GM19452 (cell line): ENCODE results near the gene FBL.
A peak's percentile ranks its signal among the peaks of the same experiment; 100 is the strongest.
"Not testable (repeated sequence)": the region's sequence is repeated elsewhere in the genome, so short reads cannot be mapped to it uniquely, and the experiment has no call there.

Experiments used
- ATAC-seq: cut with Tn5 transposase; IDR thresholded peaks from one replicate; pipeline ENCODE4 v1.9.1; 2021; ENCODE audit not compliant: unreplicated experiment

The FBL gene

GRCh38 chr19:39877488-39877887 lies 31.3 kb upstream of the FBL start:
- not testable (repeated sequence) for ATAC-seq

DNA sequence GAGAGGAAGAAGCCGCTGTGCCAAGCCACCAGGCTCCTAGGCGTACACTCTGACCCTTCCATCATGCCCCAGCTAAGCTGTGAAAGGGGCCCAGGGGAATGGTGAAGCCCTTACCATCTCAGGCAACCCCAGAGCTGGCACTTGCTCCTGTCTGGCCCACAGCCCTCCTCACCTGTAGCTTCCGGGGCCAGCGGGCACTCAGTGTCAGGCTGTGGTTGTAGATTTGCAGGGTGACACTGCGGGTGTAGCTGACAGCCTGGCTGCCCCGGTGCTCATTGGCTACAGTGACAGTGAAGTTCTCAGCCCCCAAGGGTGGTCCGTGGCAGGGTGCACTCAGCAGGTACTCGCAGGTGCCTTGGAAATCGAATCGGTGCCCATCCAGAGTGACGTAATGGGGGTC lies 30.3 kb upstream of the FBL start:
- not testable (repeated sequence) for ATAC-seq

- ATAC-seq: not testable (repeated sequence)
Measured at GRCh38 chr19:39875401-39875864, 29.3 kb upstream of the FBL start.

DNA sequence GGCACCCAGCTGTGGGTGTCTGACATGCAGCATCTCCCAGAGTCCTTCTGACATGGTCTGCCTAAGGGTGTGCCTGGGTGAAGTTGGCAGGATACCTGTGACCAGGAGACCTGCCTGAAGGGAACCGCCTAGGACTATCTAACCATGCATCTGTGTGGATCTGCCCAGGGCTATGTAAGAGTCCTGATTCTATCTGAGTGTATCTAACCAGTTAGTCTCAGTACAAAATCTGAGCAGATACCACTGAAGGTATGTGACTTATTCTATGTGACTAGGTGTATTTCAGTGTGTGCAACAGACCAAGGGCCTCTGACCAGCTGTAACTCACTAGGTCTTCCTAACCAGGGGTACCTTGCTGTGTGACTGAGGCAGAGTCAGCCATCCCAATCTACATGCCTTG lies 28.2 kb upstream of the FBL start:
- ATAC-seq: no peak

GRCh38 chr19:39873385-39873784 lies 27.2 kb upstream of the FBL start:
- ATAC-seq: no peak

DNA sequence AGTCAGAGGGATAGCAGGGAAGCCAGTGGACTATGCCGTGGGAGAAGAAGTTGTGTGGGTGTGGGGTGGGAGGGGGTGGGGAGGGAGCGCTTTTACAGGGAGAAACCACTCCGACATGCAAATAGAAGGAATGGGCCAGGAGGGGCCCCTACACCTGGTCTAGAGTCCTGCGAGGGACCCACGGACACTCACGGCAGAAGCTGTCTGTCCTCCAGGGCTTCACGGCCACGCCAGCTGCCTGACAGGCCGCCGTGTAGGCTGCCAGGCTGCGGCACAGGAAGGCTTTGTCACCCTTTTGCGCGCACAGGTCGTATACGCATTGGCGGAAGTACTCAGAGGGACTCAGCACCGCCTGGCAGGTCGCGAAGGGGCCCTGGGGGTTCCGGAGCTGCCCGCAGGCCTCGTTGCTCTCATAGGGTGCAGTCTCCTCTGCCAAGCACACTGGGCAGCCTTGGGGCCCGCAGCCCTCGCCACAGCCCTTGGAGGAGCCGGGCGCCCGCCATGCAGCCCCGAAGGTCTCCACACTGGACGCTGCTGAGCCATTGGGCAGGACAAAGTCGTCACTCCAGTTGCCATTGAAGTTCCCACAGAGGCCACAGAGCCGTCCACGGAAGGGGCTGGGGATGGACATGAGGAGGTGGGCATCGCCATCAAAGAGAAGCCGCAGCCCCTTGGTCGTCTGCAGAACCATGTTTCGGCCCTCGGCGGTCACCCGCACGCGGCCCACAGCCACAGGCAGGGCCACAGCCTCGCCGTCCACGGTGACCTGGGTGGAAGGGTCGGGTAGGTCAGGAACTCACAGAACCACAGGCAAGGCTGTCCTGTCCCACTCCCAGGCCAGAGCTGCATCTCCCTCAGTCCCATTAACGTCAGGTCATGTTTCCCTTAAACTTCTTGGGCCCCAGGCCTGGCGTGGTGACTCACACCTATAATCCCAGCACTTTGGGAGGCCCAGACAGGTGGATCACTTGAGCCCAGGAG lies 26.0 kb upstream of the FBL start:
- no peak for ATAC-seq

GRCh38 chr19:39871362-39871761 lies 25.2 kb upstream of the FBL start:
- ATAC-seq: no peak

DNA sequence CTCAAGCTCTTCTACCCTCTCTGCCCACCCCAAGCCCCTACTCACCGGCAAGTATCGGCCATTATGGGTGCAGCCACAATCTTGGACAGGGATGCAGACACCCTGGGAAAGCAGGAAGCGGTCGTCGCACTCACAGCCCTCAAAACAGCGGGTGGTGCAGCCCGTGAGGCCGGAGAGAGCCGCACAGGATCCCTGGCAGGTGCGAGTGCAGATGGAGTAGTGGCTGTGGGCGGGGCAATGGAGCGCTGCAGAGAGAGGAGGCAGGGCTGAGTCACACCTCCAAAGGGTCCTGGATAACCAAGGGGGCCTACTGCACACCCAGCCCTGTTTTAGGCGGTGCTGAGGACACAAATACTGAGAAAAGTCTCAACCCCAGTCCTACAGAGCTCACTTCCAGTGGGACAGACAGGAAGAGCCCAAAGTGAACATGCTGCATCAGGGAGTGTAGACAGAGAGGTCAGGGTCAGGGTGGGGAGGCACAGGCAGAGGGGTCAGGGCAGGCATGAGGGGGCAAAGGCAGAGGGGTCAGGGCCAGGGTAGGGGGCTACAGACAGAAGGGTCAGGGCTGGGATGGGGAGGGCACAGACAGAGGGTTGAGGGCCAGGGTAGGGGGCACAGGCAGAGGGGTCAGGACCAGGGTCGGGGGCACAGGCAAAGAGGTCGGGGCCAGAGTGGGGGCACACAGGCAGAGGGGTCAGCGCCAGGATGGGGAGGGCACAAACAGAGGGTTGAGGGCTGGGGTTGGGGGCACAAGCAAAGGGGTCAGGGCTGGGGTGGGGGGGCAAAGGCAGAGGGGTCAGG lies 24.2 kb upstream of the FBL start:
- ATAC-seq: no peak

DNA sequence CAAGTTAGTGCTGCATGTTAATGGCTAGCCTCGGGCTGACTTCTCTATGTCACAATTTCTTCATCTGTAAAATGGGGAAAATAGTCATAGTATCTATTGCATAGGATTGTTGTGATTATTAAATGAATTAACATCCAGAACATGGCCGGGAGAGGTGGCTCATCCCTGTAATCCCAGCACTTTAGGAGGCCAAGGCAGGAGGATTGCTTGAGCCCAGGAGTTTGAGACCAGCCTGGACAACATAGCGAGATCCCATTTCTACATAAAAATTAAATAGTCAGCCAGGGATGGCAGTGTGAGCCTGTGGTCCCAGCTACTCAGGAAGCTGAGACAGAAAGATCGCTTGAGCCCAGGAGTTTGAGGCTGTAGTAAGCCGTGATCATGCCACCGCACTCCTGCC lies 21.8 kb upstream of the FBL start:
- no peak for ATAC-seq

DNA sequence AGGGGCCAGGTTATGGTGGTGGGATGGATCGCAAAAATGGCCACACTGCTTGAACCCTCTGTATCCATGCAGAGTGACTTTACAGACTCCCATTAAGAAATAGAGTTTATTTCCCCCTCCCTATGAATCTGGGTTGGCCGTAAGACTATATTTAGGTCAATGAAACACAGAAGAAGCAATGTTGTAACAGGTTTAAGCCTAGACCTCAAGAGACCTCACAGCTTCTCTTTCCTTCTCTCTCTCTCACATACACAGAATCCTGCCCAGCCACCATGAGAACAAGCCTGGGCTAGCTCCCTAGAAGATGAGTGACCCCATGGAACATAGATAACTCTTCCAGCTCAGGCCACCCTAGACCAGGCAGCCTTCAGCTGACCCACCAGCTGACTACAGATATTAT lies 21.0 kb upstream of the FBL start:
- ATAC-seq: no peak

DNA sequence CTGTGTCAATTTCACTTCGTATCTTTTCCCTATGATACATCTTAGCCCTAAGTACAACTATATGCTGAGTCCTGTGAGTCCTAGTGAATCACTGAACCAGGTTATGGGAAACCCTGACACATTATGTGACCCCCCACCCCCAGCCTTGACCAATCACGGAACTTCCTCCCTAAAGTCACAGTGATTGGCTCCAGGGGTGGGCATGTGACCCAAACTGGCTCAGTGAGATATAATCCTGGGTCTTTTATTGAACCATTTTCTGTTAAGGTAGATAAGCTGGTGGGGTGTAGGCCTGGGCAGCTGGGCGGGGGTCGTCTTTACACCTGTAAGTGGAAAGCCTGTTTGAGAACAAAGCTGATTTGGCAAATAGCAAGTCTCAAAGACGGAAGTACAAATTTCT lies 19.8 kb upstream of the FBL start:
- no peak for ATAC-seq

GRCh38 chr19:39865186-39865585 lies 19.0 kb upstream of the FBL start:
- no peak for ATAC-seq

GRCh38 chr19:39864118-39864517 lies 17.9 kb upstream of the FBL start:
- ATAC-seq: no peak

- no peak for ATAC-seq
Measured at GRCh38 chr19:39858541-39858940, 12.4 kb upstream of the FBL start.

DNA sequence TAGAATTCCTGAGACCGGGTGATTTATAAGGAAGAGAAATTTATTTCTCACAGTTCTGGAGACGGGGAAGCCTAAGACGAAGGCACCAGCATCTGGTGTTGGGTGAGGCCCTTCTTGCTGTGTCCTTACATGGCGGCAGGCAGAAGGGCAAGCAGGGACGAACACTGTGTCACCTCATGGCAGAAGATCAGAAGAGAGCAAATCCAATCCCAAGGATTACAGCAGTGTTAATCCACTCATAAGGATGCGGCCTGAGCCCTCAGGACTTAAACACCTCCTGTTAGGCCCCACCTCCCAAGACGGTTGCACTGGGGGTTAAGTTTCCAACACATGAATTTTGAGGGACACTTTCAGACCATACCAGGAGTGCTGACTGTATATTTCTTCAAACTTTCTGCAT lies 6.7 kb upstream of the FBL start:
- no peak for ATAC-seq

DNA sequence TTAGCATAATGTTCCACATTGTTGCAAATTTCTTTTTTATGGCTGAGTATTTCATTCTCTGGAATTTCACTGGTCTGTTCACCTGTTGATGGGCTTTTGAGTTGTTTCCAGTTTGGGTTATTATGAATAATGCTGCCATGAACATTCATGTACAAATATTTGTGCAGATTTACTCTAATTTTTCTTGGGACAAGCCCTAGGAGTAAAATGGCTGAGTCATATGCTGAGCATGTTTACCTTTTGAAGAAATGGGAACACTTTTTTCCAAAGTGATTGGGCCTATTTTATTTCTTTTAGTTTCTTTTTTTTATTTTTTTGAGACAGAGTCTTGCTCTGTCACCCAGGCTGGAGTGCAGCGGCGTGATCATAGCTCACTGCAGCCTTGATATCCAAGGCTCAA lies 4.7 kb upstream of the FBL start:
- no peak for ATAC-seq

- ATAC-seq: no peak
Measured at GRCh38 chr19:39848392-39848791, 2.2 kb upstream of the FBL start.

- ATAC-seq: no peak
Measured at GRCh38 chr19:39847525-39847924, 1.3 kb upstream of the FBL start.

- ATAC-seq: peak; percentile 19
Measured at GRCh38 chr19:39846678-39847486, 703 bp upstream of the FBL start.

- no peak for ATAC-seq
Measured at GRCh38 chr19:39845584-39845932, 621 bp downstream of the FBL start.

GRCh38 chr19:39845172-39845571 lies 1.0 kb downstream of the FBL start:
- ATAC-seq: no peak
